Dendritic cell treated with granulocyte-macrophage colony-stimulating factor and Interleukin-4, amounts not matched to agents 40 ng/mL and 50 ng/mL, for 4 days (primary cell): ENCODE data around the gene ARFRP1.
A peak's percentile ranks its signal among the peaks of the same experiment; 100 is the strongest.
"Not testable (repeated sequence)": the region's sequence is repeated elsewhere in the genome, so short reads cannot be mapped to it uniquely, and the experiment has no call there.

Experiments
- H3K27ac Mint-ChIP-seq: one replicate; pipeline ENCODE4 v1.8.0; 2022; ENCODE audit warnings: mild to moderate bottlenecking, mixed read lengths
- H3K27me3 Mint-ChIP-seq: one replicate; pipeline ENCODE4 v1.8.0; 2022; ENCODE audit warnings: mild to moderate bottlenecking, mixed read lengths
- H3K36me3 Mint-ChIP-seq: one replicate; pipeline ENCODE4 v1.8.0; 2022; ENCODE audit warnings: low read depth, mixed read lengths
- H3K4me1 Mint-ChIP-seq: one replicate; pipeline ENCODE4 v1.8.0; 2022; ENCODE audit warnings: low read depth, mixed read lengths
- H3K4me3 Mint-ChIP-seq: one replicate; pipeline ENCODE4 v1.8.0; 2022; ENCODE audit warnings: mild to moderate bottlenecking, moderate library complexity, mixed read lengths
- H3K9me3 Mint-ChIP-seq: one replicate; pipeline ENCODE4 v1.8.0; 2022; ENCODE audit warnings: mixed read lengths
- intact Hi-C: fragments of 100-400 bp; cut with micrococcal nuclease; formaldehyde crosslinking; loops from one replicate; pipeline ENCODE4 v1.15.0; 2022

ARFRP1 gene

DNA sequence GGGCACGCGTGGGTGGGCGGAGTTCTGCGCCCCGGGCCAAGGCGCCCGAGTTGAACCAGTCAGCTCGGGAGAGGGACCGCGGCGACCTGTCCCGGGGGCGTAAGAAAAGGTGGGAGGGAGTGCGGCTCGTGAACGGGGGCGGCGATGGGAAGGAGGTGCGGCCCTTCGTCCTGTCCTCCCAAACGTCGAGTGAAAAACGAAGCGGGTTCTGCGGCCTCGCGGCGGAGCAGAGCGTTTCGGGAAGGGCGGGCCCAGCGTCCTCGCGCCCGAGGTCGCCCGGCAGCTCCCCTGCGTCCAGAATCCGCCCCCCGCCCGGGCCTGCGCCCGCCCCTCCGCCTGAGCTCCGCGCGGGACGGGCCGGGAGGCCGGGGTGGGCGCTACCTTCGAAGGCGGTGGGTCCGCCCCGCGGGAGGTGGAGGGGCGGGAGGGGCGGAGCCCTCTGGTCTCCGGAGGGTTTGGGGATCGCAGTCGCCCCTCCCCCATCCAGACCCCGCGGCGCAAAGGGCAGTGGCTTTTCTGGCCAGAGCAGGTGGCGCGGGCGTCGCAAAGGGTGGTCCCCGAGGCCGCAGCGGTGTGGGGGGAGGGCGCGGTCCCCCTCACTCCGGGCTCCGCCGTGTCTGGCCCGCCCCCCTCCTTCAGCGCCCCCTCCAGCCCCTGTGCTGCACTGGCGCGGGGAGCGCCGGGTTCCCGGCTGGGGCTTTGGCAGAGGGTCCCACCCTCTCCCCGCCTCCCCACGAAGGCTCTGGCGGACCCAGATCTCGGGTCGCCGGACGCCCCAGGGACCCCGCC lies 55.4 kb downstream of the ARFRP1 start:
- H3K9me3 Mint-ChIP-seq = no peaks in the 10 kb centered on the region
- no peak overlapping the region for H3K27ac Mint-ChIP-seq
- peaks cover 38% of the 10 kb centered on the region for H3K27me3 Mint-ChIP-seq
- peaks cover 22% of the 10 kb centered on the region for H3K4me1 Mint-ChIP-seq
- H3K4me3 Mint-ChIP-seq = peak overlapping the region; percentile 59
- H3K36me3 Mint-ChIP-seq = no peaks in the 10 kb centered on the region
- intact Hi-C loops = no loop called here

DNA sequence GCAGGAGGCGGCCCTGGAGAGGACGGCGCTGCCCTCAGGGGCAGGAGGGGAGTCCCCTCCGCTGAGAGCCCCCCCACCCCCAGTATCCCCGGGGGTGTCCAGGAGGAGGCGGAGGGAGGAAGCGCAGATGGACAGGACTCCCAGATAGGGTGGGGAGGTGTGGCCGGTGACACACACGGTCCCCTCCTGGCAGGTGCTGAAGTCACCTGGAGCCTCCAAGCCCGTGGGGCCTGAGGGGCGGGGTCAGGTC lies 55.9 kb downstream of the ARFRP1 start:
- Mint-ChIP-seq H3K4me3 (peak overlapping the region; percentile 59), H3K9me3 (no peaks in the 10 kb centered on the region), H3K4me1 (peaks cover 20% of the 10 kb centered on the region), H3K27ac (no peak overlapping the region), H3K27me3 (peaks cover 38% of the 10 kb centered on the region), H3K36me3 (no peaks in the 10 kb centered on the region)
- intact Hi-C loops = no loop called here

DNA sequence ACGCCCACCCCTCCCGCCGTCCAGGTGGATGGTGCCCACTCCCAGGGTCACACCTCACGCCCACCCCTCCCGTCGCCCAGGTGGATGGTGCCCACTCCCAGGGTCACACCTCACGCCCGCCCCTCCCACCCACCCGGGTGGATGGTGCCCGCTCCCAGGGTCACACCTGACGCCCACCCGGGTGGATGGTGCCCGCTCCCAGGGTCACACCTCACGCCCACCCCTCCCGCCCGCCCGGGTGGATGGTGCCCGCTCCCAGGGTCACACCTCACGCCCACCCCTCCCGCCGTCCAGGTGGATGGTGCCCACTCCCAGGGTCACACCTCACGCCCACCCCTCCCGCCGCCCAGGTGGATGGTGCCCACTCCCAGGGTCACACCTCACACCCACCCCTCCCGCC lies 57.3 kb downstream of the ARFRP1 start:
- H3K4me3 Mint-ChIP-seq, H3K9me3 Mint-ChIP-seq, H3K36me3 Mint-ChIP-seq, intact Hi-C loops, H3K27ac Mint-ChIP-seq: not testable (repeated sequence)
- Mint-ChIP-seq H3K4me1 (peaks cover 20% of the 10 kb centered on the region), H3K27me3 (peaks cover 43% of the 10 kb centered on the region)

DNA sequence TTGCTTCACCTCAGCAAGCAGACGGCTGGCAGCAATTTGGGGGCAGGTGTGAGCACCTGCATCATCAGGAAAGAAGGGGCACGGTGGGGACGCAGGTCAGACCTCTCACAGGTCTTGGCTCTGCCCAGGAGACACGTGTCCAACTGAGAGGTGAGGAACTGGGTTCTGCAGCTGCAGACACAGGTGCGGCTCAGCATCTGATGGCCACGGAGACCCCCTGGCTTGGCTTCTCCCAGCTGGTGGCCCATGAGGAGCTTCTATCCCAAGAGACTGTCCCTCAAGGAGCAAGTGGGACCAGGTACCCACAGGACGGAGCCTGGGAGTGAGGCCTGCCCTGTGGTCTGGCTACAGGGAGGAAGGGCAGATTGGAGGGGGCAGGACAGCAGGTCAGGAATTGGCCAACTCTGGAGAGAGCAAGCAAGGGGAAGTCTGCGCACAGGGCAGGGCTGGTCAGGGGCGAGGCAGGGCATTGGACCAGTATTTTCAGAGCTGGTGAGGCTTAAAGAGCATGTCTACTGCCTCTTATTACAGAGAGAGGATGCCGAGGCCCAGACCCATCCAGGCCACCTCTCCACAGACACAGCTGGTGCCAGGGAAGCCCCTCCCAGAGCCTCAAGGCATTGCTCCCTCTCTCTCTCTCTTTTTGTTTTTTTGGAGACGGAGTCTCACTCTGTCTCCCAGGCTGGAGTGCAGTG lies 58.7 kb downstream of the ARFRP1 start:
- no peak overlapping the region for H3K27ac Mint-ChIP-seq
- H3K9me3 Mint-ChIP-seq = no peaks in the 10 kb centered on the region
- H3K27me3 Mint-ChIP-seq = peaks cover 36% of the 10 kb centered on the region
- peaks cover 18% of the 10 kb centered on the region for H3K4me1 Mint-ChIP-seq
- H3K4me3 Mint-ChIP-seq = no peak overlapping the region
- intact Hi-C loops = no loop called here
- H3K36me3 Mint-ChIP-seq = no peaks in the 10 kb centered on the region
